Lower leg skin (tissue), 3 donors: ENCODE results near the gene TMEM63A.
"Not testable (repeated sequence)": the region's sequence is repeated elsewhere in the genome, so short reads cannot be mapped to it uniquely, and the experiment has no call there.

Source experiments
- POLR2A ChIP-seq, 2 donors: fragments of 450-650 bp; IDR thresholded peaks; one replicate each; pipeline ENCODE4 v1.6.1; 2016 to 2017; ENCODE audit warnings: antibody characterized with exemption in 2 of 2, mild to moderate bottlenecking in 1 of 2, moderate library complexity in 1 of 2
- TF ChIP-seq, protein P1 (sequence below), 3 donors: fragments of 450-650 bp; IDR thresholded peaks; one replicate each; pipeline ENCODE4 v1.5.1; 2016; ENCODE audit warnings: antibody characterized with exemption in 3 of 3, mild to moderate bottlenecking in 3 of 3, moderate library complexity in 2 of 3

DNA sequence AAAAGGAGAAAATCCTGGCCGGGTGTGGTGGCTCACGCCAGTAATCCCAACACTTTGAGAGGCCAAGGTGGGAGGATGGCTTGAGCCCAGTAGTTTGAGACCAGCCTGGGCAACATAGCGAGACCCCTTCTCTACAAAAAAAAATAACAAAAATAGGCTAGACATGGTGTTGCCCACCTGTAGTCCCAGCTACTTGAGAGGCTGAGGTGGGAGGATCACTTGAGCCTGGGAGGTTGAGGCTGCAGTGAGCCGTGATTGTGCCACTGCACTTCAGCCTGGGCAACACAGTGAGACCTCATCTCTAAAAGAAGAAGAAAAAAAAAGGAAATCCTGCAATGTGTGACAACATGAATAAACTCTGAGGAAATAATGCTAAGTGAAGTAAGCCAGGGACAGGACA, 45.9 kb downstream of the TMEM63A start:
- TF ChIP-seq, protein P1, sequence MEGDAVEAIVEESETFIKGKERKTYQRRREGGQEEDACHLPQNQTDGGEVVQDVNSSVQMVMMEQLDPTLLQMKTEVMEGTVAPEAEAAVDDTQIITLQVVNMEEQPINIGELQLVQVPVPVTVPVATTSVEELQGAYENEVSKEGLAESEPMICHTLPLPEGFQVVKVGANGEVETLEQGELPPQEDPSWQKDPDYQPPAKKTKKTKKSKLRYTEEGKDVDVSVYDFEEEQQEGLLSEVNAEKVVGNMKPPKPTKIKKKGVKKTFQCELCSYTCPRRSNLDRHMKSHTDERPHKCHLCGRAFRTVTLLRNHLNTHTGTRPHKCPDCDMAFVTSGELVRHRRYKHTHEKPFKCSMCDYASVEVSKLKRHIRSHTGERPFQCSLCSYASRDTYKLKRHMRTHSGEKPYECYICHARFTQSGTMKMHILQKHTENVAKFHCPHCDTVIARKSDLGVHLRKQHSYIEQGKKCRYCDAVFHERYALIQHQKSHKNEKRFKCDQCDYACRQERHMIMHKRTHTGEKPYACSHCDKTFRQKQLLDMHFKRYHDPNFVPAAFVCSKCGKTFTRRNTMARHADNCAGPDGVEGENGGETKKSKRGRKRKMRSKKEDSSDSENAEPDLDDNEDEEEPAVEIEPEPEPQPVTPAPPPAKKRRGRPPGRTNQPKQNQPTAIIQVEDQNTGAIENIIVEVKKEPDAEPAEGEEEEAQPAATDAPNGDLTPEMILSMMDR (IDR thresholded peaks at IDR 0.05), result not testable (repeated sequence)
- not testable (repeated sequence) for TF ChIP-seq POLR2A (IDR thresholded peaks at IDR 0.05)
